H1 (cell line): ENCODE measurements around the gene HLA-G. TPM values are rescaled to one million over a fixed set of nuclear protein-coding genes. Genes with fewer than 3 reads are reported as not detected.
"Not testable (repeated sequence)": the region's sequence is repeated elsewhere in the genome, so short reads cannot be mapped to it uniquely, and the experiment has no call there.

ENCODE experiments used
- CTCF ChIA-PET: fragments of 300-600 bp; sonication (Branson Sonifier 250); formaldehyde crosslinking; loops from one replicate; lab custom pipeline; 2021; ENCODE audit not compliant: partially characterized antibody; lab: Charles Lee
- POLR2A ChIA-PET: fragments of 300-600 bp; sonication (Branson Sonifier 250); formaldehyde crosslinking; loops from one replicate; lab custom pipeline; 2021; ENCODE audit warnings: inconsistent platforms; ENCODE audit not compliant: partially characterized antibody; lab: Charles Lee
- DNase-seq, 2 experiments: peaks; one replicate each; pipeline versions ENCODE4 v3.0.0 to v3.0.0-alpha.2; 2010 to 2022; ENCODE audit warnings: low spot score in 2 of 2, low read depth in 1 of 2, mixed read lengths in 1 of 2
- FAIRE-seq: peaks from 2 replicates; lab custom pipeline; 2011; peaks lifted over from hg19 to GRCh38; lab: Jason Lieb, UNC
- H2AFZ ChIP-seq: 2 replicates; pipeline ENCODE4 v1.8.1; 2012; ENCODE audit warnings: low read length, inconsistent platforms
- H2AK5ac ChIP-seq: 2 replicates; pipeline ENCODE4 v1.6.1; 2013; ENCODE audit warnings: low read depth, low read length
- H2BK120ac ChIP-seq: replicated peaks from 2 replicates; pipeline ENCODE3; 2013; ENCODE audit warnings: low read depth, low read length, inconsistent platforms
- H2BK12ac ChIP-seq: 2 replicates; pipeline ENCODE4 v1.6.1; 2013; ENCODE audit warnings: low read depth, low read length
- H2BK15ac ChIP-seq: 2 replicates; pipeline ENCODE4 v1.6.1; 2013; ENCODE audit warnings: low read length
- H2BK20ac ChIP-seq: 2 replicates; pipeline ENCODE4 v1.6.1; 2013; ENCODE audit warnings: low read length
- H2BK5ac ChIP-seq: 2 replicates; pipeline ENCODE4 v1.6.1; 2013; ENCODE audit warnings: low read depth, low read length
- H3K14ac ChIP-seq: 2 replicates; pipeline ENCODE4 v1.6.1; 2013; ENCODE audit warnings: inconsistent platforms; ENCODE audit not compliant: insufficient read length
- H3K18ac ChIP-seq: 2 replicates; pipeline ENCODE4 v1.6.1; 2013; ENCODE audit warnings: low read length; ENCODE audit errors: extremely low read depth
- H3K23ac ChIP-seq: 2 replicates; pipeline ENCODE4 v1.6.1; 2013; ENCODE audit warnings: inconsistent platforms; ENCODE audit not compliant: insufficient read length
- H3K23me2 ChIP-seq: 2 replicates; pipeline ENCODE4 v1.6.1; 2013; ENCODE audit warnings: low read depth, low read length
- H3K27ac ChIP-seq: 2 replicates; pipeline ENCODE4 v1.6.1; 2011; ENCODE audit warnings: low read depth, low read length, inconsistent platforms
- H3K27me3 ChIP-seq, 4 experiments: replicated peaks in 1 of 4; 1 replicate in 1 of 4; 2 replicates in 3 of 4; pipeline versions ENCODE4 v1.6.1 to v1.8.1; 2011 to 2013; ENCODE audit warnings: low read length in 3 of 4, mild to moderate bottlenecking in 3 of 4, inconsistent platforms in 2 of 4, mixed read lengths in 2 of 4, moderate library complexity in 1 of 4; ENCODE audit not compliant: control insufficient read depth in 3 of 4, insufficient read depth in 3 of 4; ENCODE audit errors: extremely low read depth in 1 of 4
- H3K36me3 ChIP-seq, 4 experiments: 2 replicates each; pipeline versions ENCODE4 v1.6.1 to v1.8.1; 2011 to 2013; ENCODE audit warnings: mild to moderate bottlenecking in 4 of 4, low read length in 3 of 4, moderate library complexity in 2 of 4, control low read depth in 1 of 4, inconsistent platforms in 1 of 4; ENCODE audit not compliant: insufficient read depth in 4 of 4, control insufficient read depth in 2 of 4
- H3K4ac ChIP-seq: replicated peaks from 2 replicates; pipeline ENCODE3; 2013; ENCODE audit warnings: low read length, low read depth, mixed read lengths, inconsistent platforms; ENCODE audit not compliant: insufficient read length
- H3K4me1 ChIP-seq, 4 experiments: replicated peaks in 1 of 4; 1 replicate in 1 of 4; 2 replicates in 3 of 4; pipeline versions ENCODE4 v1.6.1 to v1.8.1; 2011 to 2013; ENCODE audit warnings: low read length in 3 of 4, inconsistent platforms in 2 of 4, mixed read lengths in 1 of 4; ENCODE audit not compliant: insufficient read depth in 4 of 4, control insufficient read depth in 3 of 4
- H3K4me2 ChIP-seq, 2 experiments: 2 replicates each; pipeline versions ENCODE4 v1.6.1 to v1.8.1; 2011 to 2013; ENCODE audit warnings: low read depth in 2 of 2, low read length in 2 of 2, control low read depth in 1 of 2, inconsistent platforms in 1 of 2, mild to moderate bottlenecking in 1 of 2; ENCODE audit not compliant: insufficient read depth in 1 of 2
- H3K4me3 ChIP-seq, 4 experiments: fragments of 200-600, 300-600 bp in 1 of 4; sonication (generic), shearing (Covaris generic), sonication (Bioruptor Twin) in 1 of 4; 2 replicates each; pipeline versions ENCODE4 v1.5.1 to v1.8.1; 2011 to 2016; ENCODE audit warnings: low read length in 4 of 4, low read depth in 3 of 4, control low read depth in 2 of 4, inconsistent platforms in 2 of 4, mild to moderate bottlenecking in 2 of 4, mixed read lengths in 1 of 4, moderate library complexity in 1 of 4; ENCODE audit not compliant: insufficient read depth in 2 of 4; ENCODE audit errors: extremely low read depth in 1 of 4
- H3K56ac ChIP-seq: replicated peaks from 2 replicates; pipeline ENCODE3; 2013; ENCODE audit warnings: low read depth, mild to moderate bottlenecking, mixed read lengths, low read length, inconsistent platforms; ENCODE audit not compliant: insufficient read length
- H3K79me1 ChIP-seq: 2 replicates; pipeline ENCODE4 v1.6.1; 2013; ENCODE audit warnings: low read depth, low read length, control low read depth
- H3K79me2 ChIP-seq, 2 experiments: 2 replicates each; pipeline versions ENCODE4 v1.6.1 to v1.8.1; 2012 to 2013; ENCODE audit warnings: low read length in 2 of 2, mild to moderate bottlenecking in 2 of 2, inconsistent platforms in 1 of 2; ENCODE audit not compliant: insufficient read depth in 2 of 2, control insufficient read depth in 1 of 2
- H3K9ac ChIP-seq, 4 experiments: replicated peaks in 1 of 4; 1 replicate in 1 of 4; 2 replicates in 3 of 4; pipeline versions ENCODE4 v1.6.1 to v1.8.1; 2011 to 2013; ENCODE audit warnings: low read depth in 3 of 4, low read length in 3 of 4, control low read depth in 2 of 4, mild to moderate bottlenecking in 2 of 4, moderate library complexity in 2 of 4, inconsistent platforms in 1 of 4; ENCODE audit errors: extremely low read depth in 1 of 4
- H3K9me3 ChIP-seq, 2 experiments: 2 replicates each; pipeline versions ENCODE4 v1.6.1 to v1.8.1; 2012 to 2013; ENCODE audit warnings: mild to moderate bottlenecking in 2 of 2, moderate library complexity in 2 of 2, control low read depth in 1 of 2, inconsistent platforms in 1 of 2, low read depth in 1 of 2, low read length in 1 of 2, mixed read lengths in 1 of 2; ENCODE audit not compliant: insufficient read depth in 2 of 2
- H4K20me1 ChIP-seq, 2 experiments: replicated peaks in 1 of 2; 2 replicates each; pipeline versions ENCODE3 to v1.8.1; 2011 to 2013; ENCODE audit warnings: inconsistent platforms in 2 of 2, low read length in 2 of 2, mild to moderate bottlenecking in 1 of 2; ENCODE audit not compliant: insufficient read depth in 2 of 2, control insufficient read depth in 1 of 2
- H4K5ac ChIP-seq: 2 replicates; pipeline ENCODE4 v1.6.1; 2013; ENCODE audit warnings: low read length, low read depth, mixed read lengths, inconsistent platforms; ENCODE audit not compliant: insufficient read length
- H4K8ac ChIP-seq: 2 replicates; pipeline ENCODE4 v1.8.0; 2013; ENCODE audit warnings: mild to moderate bottlenecking, moderate library complexity, low read length, inconsistent platforms; ENCODE audit not compliant: insufficient read depth; ENCODE audit errors: extremely low read depth
- H4K91ac ChIP-seq: replicated peaks from 2 replicates; pipeline ENCODE3; 2013; ENCODE audit warnings: low read length, mixed read lengths, inconsistent platforms; ENCODE audit not compliant: insufficient read length
- WGBS, 2 experiments: shearing (Covaris generic) in 1 of 2; methylation state at CpG; one replicate each; pipeline versions ENCODE4 v1.1.6 to v1.1.7; 2013 to 2015; ENCODE audit warnings: low lambda C conversion rate in 2 of 2, mixed read lengths in 2 of 2, inconsistent platforms in 1 of 2, low coverage in 1 of 2, missing lambda C conversion rate in 1 of 2; ENCODE audit not compliant: insufficient replicate concordance in 2 of 2, insufficient coverage in 1 of 2, insufficient read length in 1 of 2; ENCODE audit errors: extremely low coverage in 1 of 2, missing lambda C conversion rate in 1 of 2; 5-methylcytosine and 5-hydroxymethylcytosine counted together
- polyA plus RNA-seq, 7 experiments: library from polyadenylated mRNA; depleted of rRNA in 3 of 7; stranded (reverse) in 5 of 7; unstranded in 2 of 7; fragments of >200 nt in 5 of 7; fragments of 200-250 nt in 2 of 7; gene quantifications; 1 replicate in 5 of 7; 2 replicates in 1 of 7; 4 replicates in 1 of 7; pipeline versions ENCODE4 v1.2.1 to v1.2.3, GENCODE V29; 2011 to 2013; ENCODE audit warnings: missing spikeins in 2 of 7, mixed read lengths in 2 of 7
- total RNA-seq: library from RNA; stranded (reverse); fragmentation: NEBNext Ultra II Directional; extraction: Animal tissue kit (Norgen Biotek cat#: 25700); gene quantifications from 2 replicates; pipeline ENCODE4 v1.2.1, GENCODE V29; 2021

The HLA-G gene
- total and polyA plus RNA-seq, 2 of the 8 experiments (the other 6 are each of a cell fraction or from before 2014, with no cell fraction given), result 3.2 to 4.8 TPM

- H3K4ac ChIP-seq, DNase-seq: not testable (repeated sequence)
These were observed 47.5 kb upstream of the HLA-G start for GRCh38 chr6:29780019-29780698.

More at GRCh38 chr6:29780019-29780698, 47.5 kb upstream of the HLA-G start:
- WGBS, 2 experiments, result 80% methylated on average over 12 of the region's 13 CpGs; no CpG with 5 or more reads in 1 of the 2 experiments
- H4K5ac ChIP-seq, H3K18ac ChIP-seq, H3K27ac ChIP-seq, H2BK120ac ChIP-seq, H3K23me2 ChIP-seq, H2BK12ac ChIP-seq, H3K23ac ChIP-seq, H3K14ac ChIP-seq, H3K4me2 ChIP-seq, H4K8ac ChIP-seq, H3K27me3 ChIP-seq, H2BK5ac ChIP-seq, FAIRE-seq, H2AK5ac ChIP-seq, H2AFZ ChIP-seq, H2BK20ac ChIP-seq, H2BK15ac ChIP-seq, H3K56ac ChIP-seq, H4K91ac ChIP-seq, H4K20me1 ChIP-seq, H3K4me3 ChIP-seq, H3K36me3 ChIP-seq, H3K9ac ChIP-seq, H3K79me2 ChIP-seq, H3K79me1 ChIP-seq, H3K9me3 ChIP-seq, H3K4me1 ChIP-seq: not testable (repeated sequence)
- ChIA-PET POLR2A (interaction anchor here (0.7 to 2.6 kb wide), 3 partner anchors 10 to 21 kb away, joined by 3 to 7 read pairs (median 3); no protein-coding TSS in a partner anchor), CTCF (interaction anchor here (0.7 to 1.7 kb wide), 6 partner anchors 17 to 113 kb away, joined by 3 to 4 read pairs (median 3); no protein-coding TSS in a partner anchor)
